MCF 10A (cell line): ENCODE results near the gene MDM2. TPM values are rescaled to one million over a fixed set of nuclear protein-coding genes. Genes with fewer than 3 reads are reported as not detected.
A peak's percentile ranks its signal among the peaks of the same experiment; 100 is the strongest.
"Not testable (repeated sequence)": the region's sequence is repeated elsewhere in the genome, so short reads cannot be mapped to it uniquely, and the experiment has no call there.

Experiments used
- BruUV-seq: library from RNA; stranded (reverse); fragments of 400-500 nt; replicated peaks from 2 replicates; lab custom pipeline; 2021; lab: Mats Ljungman, UMichigan
- CTCF ChIA-PET: fragments of 300-600 bp; sonication (Branson Sonifier 250); formaldehyde crosslinking; extraction: SDS; loops from one replicate; lab custom pipeline; 2021; ENCODE audit warnings: antibody characterized with exemption, inconsistent platforms; lab: Yijun Ruan, JAX
- POLR2A ChIA-PET: fragments of 300-600, 350-650 bp; sonication (Branson Sonifier 250); formaldehyde crosslinking; extraction: SDS; loops from one replicate; lab custom pipeline; 2020; ENCODE audit warnings: antibody characterized with exemption, inconsistent platforms; lab: Yijun Ruan, JAX
- DNase-seq: peaks from one replicate; pipeline ENCODE4 v3.0.0-alpha.2; 2018; ENCODE audit not compliant: unreplicated experiment
- H3K27ac Mint-ChIP-seq: one replicate; pipeline ENCODE4 v1.8.0; 2022; ENCODE audit warnings: mild to moderate bottlenecking, low read depth, mixed read lengths; ENCODE audit not compliant: unreplicated experiment
- H3K27me3 Mint-ChIP-seq: one replicate; pipeline ENCODE4 v1.8.0; 2022; ENCODE audit warnings: mixed read lengths; ENCODE audit not compliant: insufficient read depth, unreplicated experiment
- H3K36me3 Mint-ChIP-seq: one replicate; pipeline ENCODE4 v1.8.0; 2022; ENCODE audit warnings: mild to moderate bottlenecking, moderate library complexity, mixed read lengths; ENCODE audit not compliant: insufficient read depth, unreplicated experiment
- H3K4me1 Mint-ChIP-seq: one replicate; pipeline ENCODE4 v1.8.0; 2022; ENCODE audit warnings: mixed read lengths; ENCODE audit not compliant: insufficient read depth, unreplicated experiment
- H3K4me3 Mint-ChIP-seq: one replicate; pipeline ENCODE4 v1.8.0; 2022; ENCODE audit warnings: mild to moderate bottlenecking, moderate library complexity, mixed read lengths; ENCODE audit not compliant: unreplicated experiment
- H3K9me3 Mint-ChIP-seq: one replicate; pipeline ENCODE4 v1.8.0; 2022; ENCODE audit warnings: mixed read lengths; ENCODE audit not compliant: unreplicated experiment
- CTCF ChIP-seq: fragments of 200-600 bp; IDR thresholded peaks from one replicate; pipeline ENCODE4 v1.8.0; 2022; ENCODE audit warnings: antibody characterized with exemption, mild to moderate bottlenecking; ENCODE audit not compliant: unreplicated experiment
- intact Hi-C: fragments of 100-400 bp; cut with micrococcal nuclease; formaldehyde crosslinking; loops from 2 replicates; pipeline ENCODE4 v1.14.1; 2022
- total RNA-seq: library from RNA; stranded (reverse); gene quantifications from 2 replicates; pipeline ENCODE4 v1.2.3, GENCODE V29; 2022

MDM2 gene
- total RNA-seq, 1 experiment from 2014 or later: 383 TPM

GRCh38 chr12:68800294-68800693, 7.7 kb upstream of the MDM2 start:
- peaks cover 2% of the 10 kb centered on the region for H3K4me1 Mint-ChIP-seq
- intact Hi-C loops: loop anchor here (10.0 kb wide), 1 partner anchor 465 kb away; the partner anchor contains the start of gene MDM1
- ChIA-PET CTCF (interaction anchor here (0.6 kb wide), 2 partner anchors 17 to 52 kb away, joined by 3 read pairs; no protein-coding TSS in a partner anchor), POLR2A (interaction anchor here (0.9 to 7.8 kb wide), 7 partner anchors 8 to 54 kb away, joined by 3 to 69 read pairs (median 5); partner anchors contain the start of genes MDM2 and SLC35E3)
- H3K4me3 Mint-ChIP-seq: no peak overlapping the region
- DNase-seq: no peak
- no TSS peak for BruUV-seq
- H3K9me3 Mint-ChIP-seq: no peaks in the 10 kb centered on the region
- H3K36me3 Mint-ChIP-seq: no peaks in the 10 kb centered on the region
- TF ChIP-seq CTCF: no peak
- no peaks in the 10 kb centered on the region for H3K27me3 Mint-ChIP-seq
- no peak overlapping the region for H3K27ac Mint-ChIP-seq

GRCh38 chr12:68801124-68801523, 6.9 kb upstream of the MDM2 start:
- H3K36me3 Mint-ChIP-seq, CTCF ChIA-PET, BruUV-seq, H3K9me3 Mint-ChIP-seq, H3K27me3 Mint-ChIP-seq, H3K4me1 Mint-ChIP-seq, DNase-seq: not testable (repeated sequence)
- POLR2A ChIA-PET: interaction anchor here (1.0 to 2.6 kb wide), 3 partner anchors 11 to 55 kb away, joined by 3 to 13 read pairs (median 9); partner anchors contain the start of gene SLC35E3
- peak overlapping the region; percentile 63 for H3K27ac Mint-ChIP-seq
- intact Hi-C loops: loop anchor here (10.0 kb wide), 1 partner anchor 466 kb away; the partner anchor contains the start of gene MDM1
- H3K4me3 Mint-ChIP-seq: peak overlapping the region; percentile 28

GRCh38 chr12:68802372-68802745, 5.6 kb upstream of the MDM2 start:
- not testable (repeated sequence) for H3K36me3 Mint-ChIP-seq

GRCh38 chr12:68802911-68803651, 4.9 kb upstream of the MDM2 start:
- H3K27me3 Mint-ChIP-seq, H3K9me3 Mint-ChIP-seq, H3K4me1 Mint-ChIP-seq, H3K36me3 Mint-ChIP-seq, DNase-seq, POLR2A ChIA-PET, H3K4me3 Mint-ChIP-seq, H3K27ac Mint-ChIP-seq, BruUV-seq, CTCF ChIA-PET: not testable (repeated sequence)
- intact Hi-C loops: loop anchor here (10.0 kb wide), 1 partner anchor 468 kb away; the partner anchor contains the start of gene MDM1

More at GRCh38 chr12:68802372-68802745, 5.6 kb upstream of the MDM2 start:
- POLR2A ChIA-PET: interaction anchor here (0.6 to 2.6 kb wide), 2 partner anchors 11 to 56 kb away, joined by 4 to 13 read pairs; partner anchors contain the start of gene SLC35E3
- BruUV-seq, DNase-seq, H3K4me3 Mint-ChIP-seq, H3K4me1 Mint-ChIP-seq, H3K9me3 Mint-ChIP-seq, H3K27me3 Mint-ChIP-seq: not testable (repeated sequence)
- H3K27ac Mint-ChIP-seq: peak overlapping the region; percentile 63
- CTCF ChIA-PET: interaction anchor here (1.0 kb wide), 1 partner anchor 58 kb away, joined by 3 read pairs; no protein-coding TSS in a partner anchor
- intact Hi-C loops: loop anchor here (10.0 kb wide), 1 partner anchor 468 kb away; the partner anchor contains the start of gene MDM1

GRCh38 chr12:68803948-68804656, 3.9 kb upstream of the MDM2 start:
- H3K36me3 Mint-ChIP-seq: peaks cover 12% of the 10 kb centered on the region
- TF ChIP-seq CTCF: no peak
- DNase-seq: no peak
- no peaks in the 10 kb centered on the region for H3K27me3 Mint-ChIP-seq
- intact Hi-C loops: loop anchor here (10.0 kb wide), 1 partner anchor 469 kb away; the partner anchor contains the start of gene MDM1
- POLR2A ChIA-PET: interaction anchor here (1.6 kb wide), 1 partner anchor 9 kb away, joined by 3 read pairs; no protein-coding TSS in a partner anchor
- no peak overlapping the region for H3K4me3 Mint-ChIP-seq
- H3K4me1 Mint-ChIP-seq: peaks cover 8% of the 10 kb centered on the region
- no peaks in the 10 kb centered on the region for H3K9me3 Mint-ChIP-seq
- CTCF ChIA-PET: interaction anchor here (0.6 kb wide), 1 partner anchor 136 kb away, joined by 4 read pairs; no protein-coding TSS in a partner anchor
- no peak overlapping the region for H3K27ac Mint-ChIP-seq
- BruUV-seq: no TSS peak
